Chondrocyte (in vitro differentiated cells): ENCODE data around the gene TRIM10. TPM values are rescaled to one million over a fixed set of nuclear protein-coding genes. Genes with fewer than 3 reads are reported as not detected.

Source experiments
- DNase-seq: peaks from one replicate; pipeline ENCODE4 v3.0.0; 2021; ENCODE audit warnings: mixed read lengths, low spot score
- H3K27ac Mint-ChIP-seq: one replicate; pipeline ENCODE4 v1.8.0; 2021; ENCODE audit warnings: mild to moderate bottlenecking, moderate library complexity, mixed read lengths; ENCODE audit not compliant: unreplicated experiment
- H3K27me3 Mint-ChIP-seq: 2 replicates; pipeline ENCODE4 v1.8.0; 2021; ENCODE audit warnings: low read depth, mixed read lengths
- H3K36me3 Mint-ChIP-seq: 2 replicates; pipeline ENCODE4 v1.8.0; 2021; ENCODE audit warnings: low read depth, mixed read lengths
- H3K4me1 Mint-ChIP-seq: 2 replicates; pipeline ENCODE4 v1.8.0; 2021; ENCODE audit warnings: low read depth, mild to moderate bottlenecking, mixed read lengths
- H3K4me3 Mint-ChIP-seq: one replicate; pipeline ENCODE4 v1.8.0; 2021; ENCODE audit warnings: mild to moderate bottlenecking, moderate library complexity, mixed read lengths; ENCODE audit not compliant: unreplicated experiment
- H3K9me3 Mint-ChIP-seq: 2 replicates; pipeline ENCODE4 v1.8.0; 2021; ENCODE audit warnings: low read depth, mixed read lengths
- total RNA-seq: library from RNA; stranded (reverse); gene quantifications from 3 replicates; pipeline ENCODE4 v1.2.1, GENCODE V29; 2021
- TF ChIP-seq, protein P1 (sequence below): fragments of 200-600 bp; sonication (generic); IDR thresholded peaks from 2 replicates; pipeline ENCODE4 v1.5.0; 2021; ENCODE audit warnings: antibody characterized with exemption, mild to moderate bottlenecking, moderate library complexity

Gene TRIM10
- total RNA-seq, 1 donor from 2014 or later, result not detected

DNA sequence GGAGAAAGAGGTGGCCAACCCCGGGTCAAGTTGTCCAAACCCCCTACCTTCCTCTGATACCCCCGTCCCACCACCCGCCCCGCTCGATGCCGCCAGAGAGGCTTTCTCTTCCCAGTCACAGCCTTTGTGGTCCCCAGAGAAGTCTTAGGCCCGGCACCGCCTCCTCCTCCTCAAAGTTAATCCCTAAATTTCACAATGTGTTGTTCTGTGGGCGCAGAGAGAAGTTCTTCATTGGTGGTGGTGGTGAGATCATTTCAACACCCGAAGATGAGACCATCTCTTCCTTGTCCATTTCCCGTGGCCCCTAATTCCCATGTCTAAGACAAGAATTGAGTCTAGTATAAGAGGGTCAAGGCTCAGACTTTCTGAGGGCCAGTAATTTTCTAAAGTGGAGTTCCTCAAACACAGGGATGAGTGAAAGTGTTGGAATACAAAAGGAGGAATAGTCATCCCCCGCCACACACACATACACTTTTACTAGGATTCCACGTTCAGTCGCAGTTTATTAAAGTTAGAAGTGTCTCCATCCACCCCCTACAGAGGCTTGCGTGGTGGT is 58.5 kb downstream of the TRIM10 start:
- Mint-ChIP-seq H3K4me1 (peaks cover 28% of the 10 kb centered on the region), H3K27me3 (peaks cover 37% of the 10 kb centered on the region), H3K9me3 (no peaks in the 10 kb centered on the region), H3K27ac (peak overlapping the region; percentile 46), H3K36me3 (peaks cover 2% of the 10 kb centered on the region), H3K4me3 (peak overlapping the region; percentile 74)
- no peak for DNase-seq
- TF ChIP-seq, protein P1, sequence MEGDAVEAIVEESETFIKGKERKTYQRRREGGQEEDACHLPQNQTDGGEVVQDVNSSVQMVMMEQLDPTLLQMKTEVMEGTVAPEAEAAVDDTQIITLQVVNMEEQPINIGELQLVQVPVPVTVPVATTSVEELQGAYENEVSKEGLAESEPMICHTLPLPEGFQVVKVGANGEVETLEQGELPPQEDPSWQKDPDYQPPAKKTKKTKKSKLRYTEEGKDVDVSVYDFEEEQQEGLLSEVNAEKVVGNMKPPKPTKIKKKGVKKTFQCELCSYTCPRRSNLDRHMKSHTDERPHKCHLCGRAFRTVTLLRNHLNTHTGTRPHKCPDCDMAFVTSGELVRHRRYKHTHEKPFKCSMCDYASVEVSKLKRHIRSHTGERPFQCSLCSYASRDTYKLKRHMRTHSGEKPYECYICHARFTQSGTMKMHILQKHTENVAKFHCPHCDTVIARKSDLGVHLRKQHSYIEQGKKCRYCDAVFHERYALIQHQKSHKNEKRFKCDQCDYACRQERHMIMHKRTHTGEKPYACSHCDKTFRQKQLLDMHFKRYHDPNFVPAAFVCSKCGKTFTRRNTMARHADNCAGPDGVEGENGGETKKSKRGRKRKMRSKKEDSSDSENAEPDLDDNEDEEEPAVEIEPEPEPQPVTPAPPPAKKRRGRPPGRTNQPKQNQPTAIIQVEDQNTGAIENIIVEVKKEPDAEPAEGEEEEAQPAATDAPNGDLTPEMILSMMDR, result no peak

Other genes with a start within 250 kb of the TRIM10 start
- 110 to 191 TPM (median 187 TPM) in 3 replicates for gene HLA-A, start 218.7 kb downstream of the TRIM10 start, total RNA-seq
- 15.2 to 18.2 TPM (median 15.5 TPM) in 3 replicates for gene POLR1H, start 99.9 kb downstream of the TRIM10 start, total RNA-seq
- 45.0 to 49.7 TPM (median 47.1 TPM) in 3 replicates for gene PPP1R11, start 94.0 kb downstream of the TRIM10 start, total RNA-seq
- gene RNF39, start 85.4 kb downstream of the TRIM10 start, total RNA-seq, result not detected in 3 replicates
- not detected in 3 replicates for gene TRIM31, start 48.1 kb downstream of the TRIM10 start, total RNA-seq
- not detected in 3 replicates for gene TRIM40, start 25.1 kb downstream of the TRIM10 start, total RNA-seq
- not detected in 3 replicates for gene TRIM15, start 2.3 kb upstream of the TRIM10 start, total RNA-seq
- 36.1 to 37.6 TPM (median 36.7 TPM) in 3 replicates for gene TRIM26, start 52.2 kb upstream of the TRIM10 start, total RNA-seq
- 12.5 to 14.8 TPM (median 13.7 TPM) in 3 replicates for gene TRIM39, start 165.7 kb upstream of the TRIM10 start, total RNA-seq
- gene RPP21, start 183.9 kb upstream of the TRIM10 start, total RNA-seq, result 38.4 to 41.8 TPM (median 39.7 TPM) in 3 replicates